ENCODE data around the gene STARD3.

STARD3 gene

GRCh38 chr17:39659279-39660010 lies 22.5 kb downstream of the STARD3 start:
- no peaks in the 10 kb centered on the region; the same call in 1 of the 2 replicates for H3K36me3 ChIP-seq (ENCODE audit: low read depth)

GRCh38 chr17:39660011-39660360 lies 23.0 kb downstream of the STARD3 start:
- Histone ChIP-seq H3K4me1 (ENCODE audit: insufficient read depth, poor library complexity, severe bottlenecking) (no peaks in the 10 kb centered on the region), H3K9me3 (ENCODE audit: severe bottlenecking) (no peaks in the 10 kb centered on the region), H3K36me3 (ENCODE audit: low read depth) (no peaks in the 10 kb centered on the region; the same call in 1 of the 2 replicates), H3K4me3 (ENCODE audit: severe bottlenecking) (no peak overlapping the region), H3K27me3 (ENCODE audit: insufficient read depth, poor library complexity, severe bottlenecking) (no peaks in the 10 kb centered on the region), H3K27ac (ENCODE audit: poor library complexity, severe bottlenecking) (no peak overlapping the region)
- DNase-seq (ENCODE audit: low spot score) (no peak), ATAC-seq (ENCODE audit: low read depth) (no peak)
- TF ChIP-seq CTCF (IDR thresholded peaks at IDR 0.05; ENCODE audit: poor library complexity, severe bottlenecking) = no peak

More at GRCh38 chr17:39659279-39660010, 22.5 kb downstream of the STARD3 start:
- Histone ChIP-seq H3K9me3 (ENCODE audit: severe bottlenecking) (no peaks in the 10 kb centered on the region), H3K4me3 (ENCODE audit: severe bottlenecking) (no peak overlapping the region), H3K4me1 (ENCODE audit: insufficient read depth, poor library complexity, severe bottlenecking) (no peaks in the 10 kb centered on the region), H3K27ac (ENCODE audit: poor library complexity, severe bottlenecking) (no peak overlapping the region), H3K27me3 (ENCODE audit: insufficient read depth, poor library complexity, severe bottlenecking) (no peaks in the 10 kb centered on the region)
- TF ChIP-seq CTCF (IDR thresholded peaks at IDR 0.05; ENCODE audit: poor library complexity, severe bottlenecking) = no peak
- no peak for ATAC-seq (ENCODE audit: low read depth)
- DNase-seq (ENCODE audit: low spot score) = no peak

GRCh38 chr17:39660397-39661385 lies 23.7 kb downstream of the STARD3 start:
- Histone ChIP-seq H3K9me3 (ENCODE audit: severe bottlenecking) (no peaks in the 10 kb centered on the region), H3K4me3 (ENCODE audit: severe bottlenecking) (no peak overlapping the region), H3K4me1 (ENCODE audit: insufficient read depth, poor library complexity, severe bottlenecking) (no peaks in the 10 kb centered on the region), H3K27ac (ENCODE audit: poor library complexity, severe bottlenecking) (no peak overlapping the region), H3K36me3 (ENCODE audit: low read depth) (no peaks in the 10 kb centered on the region; the same call in 1 of the 2 replicates), H3K27me3 (ENCODE audit: insufficient read depth, poor library complexity, severe bottlenecking) (no peaks in the 10 kb centered on the region)
- DNase-seq (ENCODE audit: low spot score) (no peak), ATAC-seq (ENCODE audit: low read depth) (no peak)
- no peak for TF ChIP-seq CTCF (IDR thresholded peaks at IDR 0.05; ENCODE audit: poor library complexity, severe bottlenecking)

GRCh38 chr17:39661744-39662541 lies 25.0 kb downstream of the STARD3 start:
- Histone ChIP-seq H3K27ac (ENCODE audit: poor library complexity, severe bottlenecking) (no peak overlapping the region), H3K4me3 (ENCODE audit: severe bottlenecking) (no peak overlapping the region), H3K36me3 (ENCODE audit: low read depth) (no peaks in the 10 kb centered on the region; the same call in 1 of the 2 replicates), H3K4me1 (ENCODE audit: insufficient read depth, poor library complexity, severe bottlenecking) (no peaks in the 10 kb centered on the region), H3K27me3 (ENCODE audit: insufficient read depth, poor library complexity, severe bottlenecking) (no peaks in the 10 kb centered on the region), H3K9me3 (ENCODE audit: severe bottlenecking) (no peaks in the 10 kb centered on the region)
- TF ChIP-seq CTCF (IDR thresholded peaks at IDR 0.05; ENCODE audit: poor library complexity, severe bottlenecking) = no peak
- DNase-seq (ENCODE audit: low spot score) (no peak), ATAC-seq (ENCODE audit: low read depth) (no peak)

Data from RWPE2 (cell line).